ENCODE data around the gene ITSN1.
A peak's percentile ranks its signal among the peaks of the same experiment; 100 is the strongest.

Gene ITSN1

DNA sequence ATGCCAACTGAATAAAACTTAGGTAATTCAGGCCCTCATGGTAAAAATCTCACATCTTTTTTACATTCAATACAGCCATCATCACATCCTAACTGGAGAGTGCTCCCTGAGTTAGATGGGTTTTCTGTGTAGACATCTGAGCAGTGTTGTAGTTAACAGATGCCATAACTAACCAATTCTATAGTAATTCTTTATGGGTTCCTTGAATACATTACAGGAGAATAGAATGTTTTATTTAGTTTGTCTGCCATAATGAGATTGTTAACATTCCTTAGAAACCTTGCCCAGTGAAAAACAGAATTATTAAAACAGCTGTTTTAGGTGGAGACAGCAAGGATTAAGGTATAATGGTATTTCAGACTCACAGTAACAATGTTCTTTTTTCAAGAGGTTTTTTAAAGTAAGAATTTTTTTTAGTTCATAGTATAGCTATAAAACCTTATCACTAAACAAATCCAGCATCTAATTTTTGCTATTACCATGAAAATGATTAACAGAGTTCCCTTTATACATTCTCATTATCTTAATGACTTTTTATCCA is 178.0 kb downstream of the ITSN1 start:
- TF ChIP-seq, protein P1, sequence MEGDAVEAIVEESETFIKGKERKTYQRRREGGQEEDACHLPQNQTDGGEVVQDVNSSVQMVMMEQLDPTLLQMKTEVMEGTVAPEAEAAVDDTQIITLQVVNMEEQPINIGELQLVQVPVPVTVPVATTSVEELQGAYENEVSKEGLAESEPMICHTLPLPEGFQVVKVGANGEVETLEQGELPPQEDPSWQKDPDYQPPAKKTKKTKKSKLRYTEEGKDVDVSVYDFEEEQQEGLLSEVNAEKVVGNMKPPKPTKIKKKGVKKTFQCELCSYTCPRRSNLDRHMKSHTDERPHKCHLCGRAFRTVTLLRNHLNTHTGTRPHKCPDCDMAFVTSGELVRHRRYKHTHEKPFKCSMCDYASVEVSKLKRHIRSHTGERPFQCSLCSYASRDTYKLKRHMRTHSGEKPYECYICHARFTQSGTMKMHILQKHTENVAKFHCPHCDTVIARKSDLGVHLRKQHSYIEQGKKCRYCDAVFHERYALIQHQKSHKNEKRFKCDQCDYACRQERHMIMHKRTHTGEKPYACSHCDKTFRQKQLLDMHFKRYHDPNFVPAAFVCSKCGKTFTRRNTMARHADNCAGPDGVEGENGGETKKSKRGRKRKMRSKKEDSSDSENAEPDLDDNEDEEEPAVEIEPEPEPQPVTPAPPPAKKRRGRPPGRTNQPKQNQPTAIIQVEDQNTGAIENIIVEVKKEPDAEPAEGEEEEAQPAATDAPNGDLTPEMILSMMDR (conservative IDR thresholded peaks at IDR 0.05; ENCODE audit: control insufficient read depth, insufficient read depth, low read depth, low read length), result no peak
- no peak for DNase-seq (ENCODE audit: low read depth)
- H3K4me3 ChIP-seq (ENCODE audit: control insufficient read depth, low read depth, low read length), result no peak overlapping the region

DNA sequence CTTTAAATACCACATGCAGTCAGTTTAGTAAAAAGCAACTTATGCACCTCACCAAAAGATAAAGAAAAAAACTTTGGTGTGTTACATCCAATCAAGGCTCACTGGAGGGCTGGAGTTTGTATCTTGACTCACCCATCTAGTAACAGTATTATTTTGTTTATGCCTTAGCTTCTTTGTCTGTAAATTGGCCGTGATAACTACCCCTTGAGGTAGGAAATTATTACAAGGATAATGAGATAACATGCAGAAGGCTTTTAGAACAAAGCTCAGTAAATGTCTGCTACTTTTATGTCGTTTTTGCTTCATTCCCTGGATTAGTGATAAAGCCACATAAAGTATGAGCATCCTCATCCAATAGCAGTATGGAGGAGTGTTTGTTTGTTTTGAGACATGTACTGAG is 178.5 kb downstream of the ITSN1 start:
- H3K4me3 ChIP-seq (ENCODE audit: control insufficient read depth, low read depth, low read length), result no peak overlapping the region
- DNase-seq (ENCODE audit: low read depth), result no peak
- TF ChIP-seq, protein P1 (conservative IDR thresholded peaks at IDR 0.05; ENCODE audit: control insufficient read depth, insufficient read depth, low read depth, low read length), result no peak

DNA sequence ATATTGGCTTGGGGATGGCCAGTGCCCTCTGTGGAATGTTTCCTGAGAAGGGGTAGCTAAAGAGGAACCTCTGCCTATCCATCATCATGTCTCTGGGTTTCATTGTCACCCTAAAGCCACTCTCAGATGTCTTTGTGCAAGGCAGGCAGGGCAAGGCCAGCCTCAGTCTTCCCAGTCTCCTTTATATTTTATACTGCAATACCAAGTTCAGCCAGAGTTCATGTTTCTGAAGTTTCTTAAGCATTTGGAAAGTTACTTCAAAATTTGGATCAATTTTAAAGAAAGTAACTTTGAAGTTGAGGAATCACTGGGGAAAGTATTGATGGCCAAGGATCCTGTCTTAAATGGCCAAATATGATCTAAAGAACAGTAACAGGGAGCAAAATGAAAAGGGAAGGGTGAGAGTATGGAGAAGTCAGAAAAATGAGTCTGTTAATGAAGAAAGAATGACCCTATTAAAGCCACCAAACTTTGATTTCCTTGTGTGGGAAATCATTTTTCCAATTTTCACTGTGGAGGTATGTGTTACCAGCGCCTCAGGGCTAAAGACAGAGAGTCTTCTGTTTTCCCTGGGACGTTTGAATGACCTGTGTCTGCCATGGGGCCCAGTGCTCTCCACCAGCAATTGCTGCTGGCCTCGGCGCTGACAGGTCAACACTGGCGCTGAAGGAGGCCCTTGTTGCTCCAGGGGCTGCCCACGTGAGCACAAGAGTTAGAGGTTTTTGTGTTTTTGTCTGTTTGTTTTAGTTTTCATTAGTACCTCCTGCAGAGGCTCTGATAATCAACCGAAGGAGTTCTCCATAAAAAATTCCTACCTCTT is 179.4 kb downstream of the ITSN1 start:
- no peak for DNase-seq (ENCODE audit: low read depth)
- no peak overlapping the region for H3K4me3 ChIP-seq (ENCODE audit: control insufficient read depth, low read depth, low read length)
- TF ChIP-seq, protein P1 (conservative IDR thresholded peaks at IDR 0.05; ENCODE audit: control insufficient read depth, insufficient read depth, low read depth, low read length), result no peak

DNA sequence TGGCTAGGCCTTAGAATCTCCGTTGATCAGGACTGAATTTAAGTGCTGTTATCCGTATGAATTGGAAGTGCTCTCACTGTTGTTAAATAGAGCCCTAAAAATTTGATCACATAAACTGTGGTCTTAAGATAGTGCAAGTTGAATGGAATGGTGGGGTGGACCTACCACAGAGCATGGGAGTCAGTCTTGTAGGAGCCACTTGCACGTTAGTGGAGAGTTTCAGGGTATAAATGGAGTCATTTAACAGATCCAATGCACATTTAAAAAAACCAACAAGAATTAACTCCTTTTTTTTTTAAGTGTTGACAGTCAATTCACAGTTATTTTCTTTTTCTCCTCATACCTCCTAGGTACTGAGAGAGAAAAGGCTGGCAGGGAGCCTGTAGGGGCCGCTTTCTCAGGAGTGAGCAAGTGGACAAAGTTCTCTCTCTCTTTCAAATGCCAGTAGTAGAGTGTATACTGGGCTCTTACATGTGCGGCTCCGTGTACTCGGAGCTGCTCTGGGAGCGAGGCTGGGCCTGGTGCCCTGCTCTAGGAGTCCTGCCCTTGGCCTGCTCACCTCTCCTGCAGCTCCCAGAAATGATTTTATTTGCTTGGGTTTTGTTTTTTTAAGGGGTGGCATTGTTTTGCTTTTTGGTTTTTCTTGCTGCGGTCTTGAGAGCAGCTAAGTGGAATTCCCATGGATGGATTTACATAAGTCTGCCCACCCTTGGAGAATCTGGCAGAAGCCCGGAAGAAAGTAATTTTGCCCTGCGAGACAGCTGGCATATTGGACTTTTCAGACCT is 182.0 kb downstream of the ITSN1 start:
- TF ChIP-seq, protein P1 (conservative IDR thresholded peaks at IDR 0.05; ENCODE audit: control insufficient read depth, insufficient read depth, low read depth, low read length), result no peak
- no peak for DNase-seq (ENCODE audit: low read depth)
- H3K4me3 ChIP-seq (ENCODE audit: control insufficient read depth, low read depth, low read length), result no peak overlapping the region

DNA sequence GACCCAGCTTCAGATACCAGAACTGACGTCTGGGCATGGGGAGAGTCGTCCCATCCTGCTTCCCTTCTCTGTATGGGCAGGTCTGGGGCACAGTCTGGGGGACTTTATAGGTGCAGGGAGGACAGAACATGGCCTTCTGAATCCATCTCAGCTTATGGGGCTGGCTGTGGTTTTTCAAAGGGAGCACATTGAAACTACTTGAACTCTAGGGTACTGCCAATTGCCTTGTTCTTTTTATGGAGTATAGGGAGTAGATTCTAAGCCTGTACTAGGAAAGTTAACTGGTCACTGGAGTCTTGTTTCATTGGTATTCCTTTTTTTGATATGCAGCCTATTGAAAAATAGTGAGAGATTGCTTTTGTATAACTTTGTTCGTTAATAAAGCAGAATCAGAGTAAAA is 183.1 kb downstream of the ITSN1 start:
- no peak for DNase-seq (ENCODE audit: low read depth)
- TF ChIP-seq, protein P1 (conservative IDR thresholded peaks at IDR 0.05; ENCODE audit: control insufficient read depth, insufficient read depth, low read depth, low read length), result no peak

DNA sequence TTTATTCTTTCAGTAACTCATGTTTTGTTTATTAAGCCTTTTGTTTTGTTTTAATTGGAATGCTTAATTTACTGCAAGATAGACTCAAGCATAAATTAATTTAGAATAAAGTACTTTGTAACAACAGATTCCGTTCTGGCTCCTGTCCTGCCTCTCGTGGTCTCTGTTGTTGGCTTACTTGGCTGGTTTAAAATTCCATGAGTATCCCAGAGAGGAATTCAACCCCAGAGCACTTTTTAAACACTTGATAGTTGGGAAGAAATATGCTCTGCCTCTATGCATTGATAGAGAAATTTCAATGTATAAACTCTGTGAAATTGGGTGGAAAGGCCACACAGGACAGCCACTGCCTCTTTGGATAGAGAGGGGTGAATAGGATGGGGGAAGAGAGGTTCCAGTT is 183.6 kb downstream of the ITSN1 start:
- no peak overlapping the region for H3K4me3 ChIP-seq (ENCODE audit: control insufficient read depth, low read depth, low read length)
- TF ChIP-seq, protein P1 (conservative IDR thresholded peaks at IDR 0.05; ENCODE audit: control insufficient read depth, insufficient read depth, low read depth, low read length), result no peak
- DNase-seq (ENCODE audit: low read depth), result peak; percentile 65

More for the DNA sequence above, 183.1 kb downstream of the ITSN1 start:
- no peak overlapping the region for H3K4me3 ChIP-seq (ENCODE audit: control insufficient read depth, low read depth, low read length)
